Measurements from ENCODE around the gene MLXIP. TPM values are rescaled to one million over a fixed set of nuclear protein-coding genes. Genes with fewer than 3 reads are reported as not detected.

Gene MLXIP
- total RNA-seq, 6 donors from 2014 or later, result 30.4 to 167 (median 55.0) TPM

DNA sequence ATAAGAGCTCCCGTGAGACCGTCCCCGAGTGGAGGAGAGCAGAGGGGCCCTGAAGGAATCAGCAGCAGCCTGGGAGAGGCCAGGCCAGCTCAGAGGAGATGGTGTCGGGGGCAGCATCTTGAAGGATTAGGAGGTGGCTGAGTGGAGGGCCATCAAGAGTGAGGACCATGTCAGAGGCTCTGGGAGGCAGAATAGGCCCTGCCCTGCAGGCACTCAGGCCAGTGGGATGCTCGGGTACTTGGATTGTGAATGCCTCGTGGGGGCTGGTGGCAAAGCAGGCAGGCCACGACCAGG is 47.7 kb downstream of the MLXIP start:
- TF ChIP-seq POLR2AphosphoS5 (IDR thresholded peaks at IDR 0.05), result no peak
- no peak for TF ChIP-seq EP300 (IDR thresholded peaks at IDR 0.05)
- TF ChIP-seq POLR2A (IDR thresholded peaks at IDR 0.05), result no peak
- no peak for TF ChIP-seq CTCF (IDR thresholded peaks at IDR 0.05)
- H3K4me3 ChIP-seq, result no peak overlapping the region
- H3K4me1 ChIP-seq, result peaks cover 16 to 38% (median 23%) of the 10 kb centered on the region in 4 donors
- H3K36me3 ChIP-seq, result peaks cover 27 to 42% (median 38%) of the 10 kb centered on the region in 4 donors
- H3K9me3 ChIP-seq, result no peaks in the 10 kb centered on the region
- DNase-seq, result no peak
- WGBS, 2 donors, result 77 to 87% methylated on average over 7 of the region's 7 CpGs
- ATAC-seq (ENCODE audit: low FRiP score in 2 of 2), result no peak
- no peaks in the 10 kb centered on the region for H3K27me3 ChIP-seq
- H3K27ac ChIP-seq, result no peak overlapping the region

DNA sequence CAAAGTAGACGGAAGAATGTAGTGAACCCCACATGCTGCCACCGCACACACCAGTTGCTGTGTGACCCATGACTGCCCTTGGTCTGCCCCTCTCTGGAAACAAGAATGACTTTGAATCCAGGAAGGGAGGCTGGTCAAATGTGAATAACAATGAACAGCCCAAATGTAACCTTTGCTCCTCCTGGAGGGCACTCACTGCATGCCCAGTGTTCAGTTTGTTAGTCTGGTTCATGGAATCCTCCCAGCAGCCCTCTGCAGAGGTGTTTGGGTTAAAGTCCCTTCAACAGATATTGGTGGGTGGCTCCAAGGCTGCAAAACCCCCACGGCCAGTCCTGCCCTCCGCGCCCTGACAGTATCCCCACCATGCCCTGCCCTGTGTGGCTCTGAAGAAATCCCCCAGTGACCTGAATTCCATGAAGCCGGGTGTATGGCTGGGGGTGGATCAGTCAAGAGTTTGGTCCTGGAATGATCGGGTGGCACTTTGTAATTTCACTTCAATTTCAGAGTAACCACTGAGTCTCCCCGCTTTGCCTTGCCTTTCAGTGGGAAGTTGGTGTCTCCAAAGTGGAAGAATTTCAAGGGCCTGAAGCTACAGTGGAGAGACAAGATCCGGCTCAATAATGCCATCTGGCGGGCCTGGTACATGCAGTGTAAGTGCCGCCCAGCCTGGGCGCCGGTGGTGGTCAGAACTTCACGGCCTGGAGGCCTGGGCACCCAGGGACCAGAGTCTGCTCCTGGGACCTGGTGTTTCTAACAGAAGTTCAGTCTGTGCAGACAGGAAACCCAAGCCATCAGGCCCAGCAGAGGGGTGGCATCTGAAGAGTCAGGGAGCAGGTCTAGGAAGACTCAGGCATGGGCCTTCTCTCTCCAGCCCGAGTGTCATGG is 48.4 kb downstream of the MLXIP start:
- H3K27me3 ChIP-seq, result no peaks in the 10 kb centered on the region
- H3K36me3 ChIP-seq, result peaks cover 31 to 48% (median 41%) of the 10 kb centered on the region in 4 donors
- 93 to 95% methylated on average over 10 to 15 of the region's 15 CpGs for WGBS, 2 donors
- H3K4me1 ChIP-seq, result peaks cover 15 to 34% (median 18%) of the 10 kb centered on the region in 4 donors
- ATAC-seq (ENCODE audit: low FRiP score in 2 of 2), result no peak
- TF ChIP-seq CTCF (IDR thresholded peaks at IDR 0.05) (no peak), POLR2AphosphoS5 (IDR thresholded peaks at IDR 0.05) (no peak), EP300 (IDR thresholded peaks at IDR 0.05) (no peak), POLR2A (IDR thresholded peaks at IDR 0.05) (no peak)
- no peak overlapping the region for H3K4me3 ChIP-seq
- DNase-seq, result no peak
- no peaks in the 10 kb centered on the region for H3K9me3 ChIP-seq
- no peak overlapping the region for H3K27ac ChIP-seq

- ATAC-seq (ENCODE audit: low FRiP score in 2 of 2), result no peak
- no peaks in the 10 kb centered on the region for H3K9me3 ChIP-seq
- WGBS, 2 donors, result 100% methylated on average over 1 of the region's 13 CpGs
- no peak overlapping the region for H3K27ac ChIP-seq
- H3K36me3 ChIP-seq, result peaks cover 38 to 57% (median 50%) of the 10 kb centered on the region in 4 donors
- no peak for DNase-seq
- TF ChIP-seq CTCF (IDR thresholded peaks at IDR 0.05) (no peak), POLR2A (IDR thresholded peaks at IDR 0.05) (no peak), POLR2AphosphoS5 (IDR thresholded peaks at IDR 0.05) (no peak), EP300 (IDR thresholded peaks at IDR 0.05) (no peak)
- H3K27me3 ChIP-seq, result no peaks in the 10 kb centered on the region
- no peak overlapping the region for H3K4me3 ChIP-seq
- H3K4me1 ChIP-seq, result peaks cover 11 to 25% (median 15%) of the 10 kb centered on the region in 4 donors
These were observed 49.3 kb downstream of the MLXIP start for GRCh38 chr12:122127839-122128238.

DNA sequence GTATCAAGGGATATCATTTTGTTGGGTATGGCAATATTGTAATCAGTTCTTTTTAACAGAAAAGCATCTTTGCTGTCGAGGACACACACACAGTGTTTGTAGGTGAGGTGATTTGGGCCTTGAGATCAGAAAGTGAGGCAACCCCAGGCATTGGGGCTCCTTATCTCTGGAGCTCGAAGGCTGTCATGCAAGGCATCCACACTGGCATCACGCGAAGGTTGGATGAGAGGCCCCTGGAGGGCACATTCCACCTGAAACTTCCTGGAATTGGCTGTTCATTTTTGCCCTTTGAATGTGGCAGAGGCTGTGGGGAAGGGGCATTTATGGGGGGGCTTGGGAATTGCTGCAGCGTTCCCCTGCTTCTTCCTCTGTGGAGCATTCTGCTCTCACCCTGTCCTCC is 49.9 kb downstream of the MLXIP start:
- DNase-seq (no peak), ATAC-seq (ENCODE audit: low FRiP score in 2 of 2) (no peak)
- no peak overlapping the region for H3K27ac ChIP-seq
- peaks cover 5 to 19% (median 10%) of the 10 kb centered on the region in 4 donors for H3K4me1 ChIP-seq
- peaks cover 43 to 64% (median 56%) of the 10 kb centered on the region in 4 donors for H3K36me3 ChIP-seq
- 91 to 93% methylated on average over 4 to 5 of the region's 5 CpGs for WGBS, 2 donors
- H3K4me3 ChIP-seq, result no peak overlapping the region
- H3K9me3 ChIP-seq, result no peaks in the 10 kb centered on the region
- no peaks in the 10 kb centered on the region for H3K27me3 ChIP-seq
- no peak for TF ChIP-seq POLR2A (IDR thresholded peaks at IDR 0.05)
- TF ChIP-seq POLR2AphosphoS5 (IDR thresholded peaks at IDR 0.05), result no peak
- no peak for TF ChIP-seq EP300 (IDR thresholded peaks at IDR 0.05)
- no peak for TF ChIP-seq CTCF (IDR thresholded peaks at IDR 0.05)
